Left lung (tissue), 10 donors: ENCODE results near the gene NR2F2. TPM values are rescaled to one million over a fixed set of nuclear protein-coding genes. Genes with fewer than 3 reads are reported as not detected.

ENCODE experiments used
- ATAC-seq: fragments of 200-7000 bp; cut with Tn5 transposase; one replicate; pipeline ENCODE4 v1.9.1; 2020; ENCODE audit warnings: moderate library complexity
- DNase-seq, 4 donors: peaks; one replicate each; pipeline ENCODE4 v3.0.0-alpha.2; 2013 to 2020
- H3K27ac ChIP-seq, 2 donors: fragments of 200-600 bp; sonication (generic) in 1 of 2; one replicate each; pipeline versions ENCODE4 v1.5.0 to v1.8.0; 2020 to 2021
- H3K27me3 ChIP-seq, 2 donors: fragments of 200-600 bp; sonication (generic) in 1 of 2; one replicate each; pipeline versions ENCODE4 v1.5.0 to v1.8.0; 2020 to 2021
- H3K36me3 ChIP-seq, 2 donors: fragments of 200-600 bp; sonication (generic) in 1 of 2; one replicate each; pipeline versions ENCODE4 v1.5.0 to v1.8.0; 2020 to 2021
- H3K4me1 ChIP-seq, 2 donors: fragments of 200-600 bp; one replicate each; pipeline ENCODE4 v1.8.0; 2021
- H3K4me3 ChIP-seq, 2 donors: fragments of 200-600 bp; sonication (generic) in 1 of 2; one replicate each; pipeline versions ENCODE4 v1.5.0 to v1.8.0; 2020 to 2021; ENCODE audit warnings: mild to moderate bottlenecking in 1 of 2
- H3K9me3 ChIP-seq, 2 donors: fragments of 200-600 bp; sonication (generic) in 1 of 2; one replicate each; pipeline versions ENCODE4 v1.5.0 to v1.8.0; 2020 to 2021
- CTCF ChIP-seq, 2 donors: fragments of 200-600 bp; sonication (generic) in 1 of 2; IDR thresholded peaks; one replicate each; pipeline versions ENCODE4 v1.5.0 to v1.8.0; 2021; ENCODE audit warnings: antibody characterized with exemption in 2 of 2
- intact Hi-C, 2 donors: fragments of 100-400 bp; cut with DNase I; formaldehyde crosslinking; loops; one replicate each; pipeline versions ENCODE4 v1.11.2 to v1.14.2; 2022
- polyA plus RNA-seq, 6 donors: library from polyadenylated mRNA; unstranded; fragments of 120-200 nt; gene quantifications; one replicate each; pipeline ENCODE4 v1.2.1, GENCODE V29; 2013; ENCODE audit not compliant: insufficient read length in 6 of 6
- total RNA-seq, 2 donors: library from RNA; stranded (reverse); fragmentation: NEBNext Ultra II Directional; extraction: Animal tissue kit (Norgen Biotek cat#: 25700); gene quantifications; one replicate each; pipeline ENCODE4 v1.2.1, GENCODE V29; 2021
- donor health status: DM: no; HTN: yes; CAD: no.
- donor health status: DM: no; HTN: no; CAD: no.

Gene NR2F2
- total and polyA plus RNA-seq, 8 donors = 53.4 to 168 (median 149) TPM

GRCh38 chr15:96331144-96331944, 844 bp downstream of the NR2F2 start:
- Histone ChIP-seq H3K9me3 (no peaks in the 10 kb centered on the region), H3K36me3 (peaks cover 0 to 6% of the 10 kb centered on the region in 2 donors), H3K27ac (peak overlapping the region; percentile 88 to 93), H3K27me3 (peaks cover 0 to 98% of the 10 kb centered on the region in 2 donors), H3K4me1 (peaks cover 0 to 18% of the 10 kb centered on the region in 2 donors), H3K4me3 (peak overlapping the region; percentile 51 to 57)
- DNase-seq (peak in 2 of 4 donors; percentile 32 to 34), ATAC-seq (no peak)
- TF ChIP-seq CTCF (IDR thresholded peaks at IDR 0.05) = no peak
- intact Hi-C loops = no loop called here

- Histone ChIP-seq H3K36me3 (peaks cover 0 to 6% of the 10 kb centered on the region in 2 donors), H3K4me3 (peak overlapping the region; percentile 48 to 57), H3K27ac (peak overlapping the region; percentile 88), H3K9me3 (no peaks in the 10 kb centered on the region), H3K4me1 (peaks cover 0 to 14% of the 10 kb centered on the region in 2 donors), H3K27me3 (peaks cover 0 to 98% of the 10 kb centered on the region in 2 donors)
- DNase-seq (peak in 2 of 4 donors; percentile 52 to 82), ATAC-seq (no peak)
- no peak for TF ChIP-seq CTCF (IDR thresholded peaks at IDR 0.05)
- intact Hi-C loops = no loop called here
These were observed 1.6 kb downstream of the NR2F2 start for GRCh38 chr15:96331945-96332636.

GRCh38 chr15:96332637-96333121, 2.2 kb downstream of the NR2F2 start:
- Histone ChIP-seq H3K27ac (peak overlapping the region; percentile 88), H3K9me3 (no peaks in the 10 kb centered on the region), H3K4me3 (peak overlapping the region; percentile 48 to 57), H3K4me1 (peaks cover 0 to 14% of the 10 kb centered on the region in 2 donors), H3K27me3 (peaks cover 0 to 98% of the 10 kb centered on the region in 2 donors), H3K36me3 (peaks cover 0 to 6% of the 10 kb centered on the region in 2 donors)
- TF ChIP-seq CTCF (IDR thresholded peaks at IDR 0.05) = no peak
- intact Hi-C loops = no loop called here
- DNase-seq (peak in 1 of 4 donors; percentile 26), ATAC-seq (no peak)

- Histone ChIP-seq H3K4me3 (peak overlapping the region; percentile 48 to 57), H3K9me3 (no peaks in the 10 kb centered on the region), H3K36me3 (peaks cover 0 to 6% of the 10 kb centered on the region in 2 donors), H3K4me1 (peaks cover 0 to 14% of the 10 kb centered on the region in 2 donors), H3K27ac (peak overlapping the region; percentile 88), H3K27me3 (peaks cover 0 to 96% of the 10 kb centered on the region in 2 donors)
- peak; percentile 2 for ATAC-seq
- TF ChIP-seq CTCF (IDR thresholded peaks at IDR 0.05) = no peak
- peak in 3 of 4 donors; percentile 44 to 82 (median 54) for DNase-seq
- intact Hi-C loops = no loop called here
These were observed 2.9 kb downstream of the NR2F2 start for GRCh38 chr15:96333131-96334016.
